Erythroblast (primary cell): ENCODE results near the gene LYST.

Experiments used
- GATA1 ChIP-seq: IDR thresholded peaks from 2 replicates; pipeline ENCODE4 v1.6.1; 2011; ENCODE audit warnings: low read depth, mild to moderate bottlenecking, control low read depth, low read length, moderate library complexity
- POLR2A ChIP-seq: IDR thresholded peaks from 2 replicates; pipeline ENCODE4 v1.6.1; 2011; ENCODE audit warnings: mild to moderate bottlenecking, low read length

GRCh38 chr1:235882816-235883215 lies 16.1 kb upstream of the LYST start:
- TF ChIP-seq POLR2A (no peak), GATA1 (no peak)
